ENCODE data around the gene HSD17B12.

DNA sequence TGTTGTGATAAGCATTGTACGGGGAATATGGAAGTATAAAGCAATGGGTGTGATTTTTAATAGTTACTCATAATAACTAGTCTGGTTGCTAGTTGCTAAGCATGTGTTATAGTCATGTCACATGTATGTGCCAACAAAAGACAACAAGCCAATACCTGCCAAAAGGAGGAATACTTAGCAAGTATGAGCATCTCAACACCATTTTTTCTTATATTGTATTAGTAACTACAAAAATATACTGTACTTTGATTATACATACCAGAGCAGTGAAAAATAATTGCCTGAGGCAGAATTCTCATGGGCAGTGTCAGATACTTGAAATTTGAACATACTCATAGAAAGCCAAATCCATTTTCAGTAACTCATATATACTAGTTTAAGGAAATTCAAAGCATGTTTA, 137.7 kb downstream of the HSD17B12 start:
- TF ChIP-seq CTCF (IDR thresholded peaks at IDR 0.05) (no peak), POLR2AphosphoS5 (IDR thresholded peaks at IDR 0.05) (no peak), POLR2A (IDR thresholded peaks at IDR 0.05) (no peak)

All from breast epithelium (tissue), 3 donors.